ENCODE measurements around the gene FAM13C. TPM values are rescaled to one million over a fixed set of nuclear protein-coding genes. Genes with fewer than 3 reads are reported as not detected.

Gene FAM13C
- total RNA-seq, 3 donors from 2014 or later (not counting 1 experiment from before 2014, with no cell fraction given): not detected

DNA sequence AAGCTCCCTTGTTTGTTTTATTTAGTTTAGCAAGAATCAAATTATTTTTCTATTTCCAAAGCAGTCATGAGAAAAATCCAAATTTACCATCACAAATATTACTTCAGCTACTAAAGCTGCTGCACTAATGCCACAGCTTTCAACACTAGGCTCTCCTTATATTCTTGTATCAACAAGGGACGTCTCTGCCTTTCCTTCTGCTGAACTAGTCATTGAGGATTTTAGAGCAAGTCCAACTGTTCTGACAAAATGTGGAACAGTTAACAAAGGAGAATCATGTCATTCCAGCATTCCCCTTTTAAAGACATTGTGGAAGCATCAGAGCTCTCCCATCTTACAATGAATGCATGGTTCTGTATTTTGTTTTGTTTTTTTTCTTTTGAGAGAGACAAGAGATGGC lies 28.6 kb downstream of the FAM13C start:
- H3K36me3 ChIP-seq (ENCODE audit: control insufficient read depth, insufficient read depth, low read length): no peaks in the 10 kb centered on the region
- Mint-ChIP-seq H3K27me3 (ENCODE audit: low read depth in 2 of 2) (no peaks in the 10 kb centered on the region), H3K36me3 (no peaks in the 10 kb centered on the region), H3K4me3 (no peak overlapping the region), H3K9me3 (no peaks in the 10 kb centered on the region), H3K4me1 (no peaks in the 10 kb centered on the region), H3K27ac (no peak overlapping the region)
- peaks cover 5% of the 10 kb centered on the region for H3K9me3 ChIP-seq (ENCODE audit: control insufficient read depth, insufficient read depth, low read length)
- intact Hi-C loops (cut with micrococcal nuclease): no loop called here
- H3K4me1 ChIP-seq (ENCODE audit: control insufficient read depth, insufficient read depth, low read length): no peaks in the 10 kb centered on the region
- no peak overlapping the region for H3K27ac ChIP-seq (ENCODE audit: low read length)
- 93% methylated on average over 1 of the region's 1 CpG for WGBS (ENCODE audit: insufficient coverage)
- TF ChIP-seq, protein P1, sequence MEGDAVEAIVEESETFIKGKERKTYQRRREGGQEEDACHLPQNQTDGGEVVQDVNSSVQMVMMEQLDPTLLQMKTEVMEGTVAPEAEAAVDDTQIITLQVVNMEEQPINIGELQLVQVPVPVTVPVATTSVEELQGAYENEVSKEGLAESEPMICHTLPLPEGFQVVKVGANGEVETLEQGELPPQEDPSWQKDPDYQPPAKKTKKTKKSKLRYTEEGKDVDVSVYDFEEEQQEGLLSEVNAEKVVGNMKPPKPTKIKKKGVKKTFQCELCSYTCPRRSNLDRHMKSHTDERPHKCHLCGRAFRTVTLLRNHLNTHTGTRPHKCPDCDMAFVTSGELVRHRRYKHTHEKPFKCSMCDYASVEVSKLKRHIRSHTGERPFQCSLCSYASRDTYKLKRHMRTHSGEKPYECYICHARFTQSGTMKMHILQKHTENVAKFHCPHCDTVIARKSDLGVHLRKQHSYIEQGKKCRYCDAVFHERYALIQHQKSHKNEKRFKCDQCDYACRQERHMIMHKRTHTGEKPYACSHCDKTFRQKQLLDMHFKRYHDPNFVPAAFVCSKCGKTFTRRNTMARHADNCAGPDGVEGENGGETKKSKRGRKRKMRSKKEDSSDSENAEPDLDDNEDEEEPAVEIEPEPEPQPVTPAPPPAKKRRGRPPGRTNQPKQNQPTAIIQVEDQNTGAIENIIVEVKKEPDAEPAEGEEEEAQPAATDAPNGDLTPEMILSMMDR (IDR thresholded peaks at IDR 0.05): no peak
- H3K4me3 ChIP-seq (ENCODE audit: low read length): no peak overlapping the region
- no peaks in the 10 kb centered on the region for H3K27me3 ChIP-seq (ENCODE audit: control insufficient read depth, insufficient read depth, low read length)
- no peak for ATAC-seq
- DNase-seq: no peak

DNA sequence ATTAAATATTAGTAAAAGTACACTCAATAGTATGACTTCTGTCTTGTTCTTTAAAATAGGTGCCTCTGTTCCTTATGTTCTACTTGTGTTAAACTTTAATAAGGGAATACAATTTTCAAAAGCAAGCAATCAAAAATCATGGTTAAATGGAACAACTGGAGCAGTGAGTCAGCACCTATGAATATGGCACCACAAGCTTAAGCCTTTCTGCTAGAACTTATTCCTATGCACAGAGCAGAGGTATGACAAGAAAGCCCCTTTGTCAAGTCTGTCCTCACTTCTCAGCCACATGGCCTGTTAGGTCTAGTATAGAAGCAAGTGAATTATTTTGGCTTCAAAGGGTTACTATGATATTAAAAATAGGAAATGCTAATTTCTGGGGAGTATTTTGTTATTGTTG lies 29.8 kb downstream of the FAM13C start:
- Mint-ChIP-seq H3K36me3 (no peaks in the 10 kb centered on the region), H3K4me1 (no peaks in the 10 kb centered on the region), H3K27ac (no peak overlapping the region), H3K27me3 (ENCODE audit: low read depth in 2 of 2) (no peaks in the 10 kb centered on the region), H3K9me3 (peaks cover 0 to 4% of the 10 kb centered on the region in 2 donors), H3K4me3 (no peak overlapping the region)
- Histone ChIP-seq H3K27ac (ENCODE audit: low read length) (no peak overlapping the region), H3K36me3 (ENCODE audit: control insufficient read depth, insufficient read depth, low read length) (no peaks in the 10 kb centered on the region), H3K9me3 (ENCODE audit: control insufficient read depth, insufficient read depth, low read length) (peaks cover 5% of the 10 kb centered on the region), H3K27me3 (ENCODE audit: control insufficient read depth, insufficient read depth, low read length) (no peaks in the 10 kb centered on the region), H3K4me1 (ENCODE audit: control insufficient read depth, insufficient read depth, low read length) (no peaks in the 10 kb centered on the region), H3K4me3 (ENCODE audit: low read length) (no peak overlapping the region)
- TF ChIP-seq, protein P1 (IDR thresholded peaks at IDR 0.05): no peak
- intact Hi-C loops (cut with micrococcal nuclease): no loop called here
- DNase-seq (no peak), ATAC-seq (no peak)

DNA sequence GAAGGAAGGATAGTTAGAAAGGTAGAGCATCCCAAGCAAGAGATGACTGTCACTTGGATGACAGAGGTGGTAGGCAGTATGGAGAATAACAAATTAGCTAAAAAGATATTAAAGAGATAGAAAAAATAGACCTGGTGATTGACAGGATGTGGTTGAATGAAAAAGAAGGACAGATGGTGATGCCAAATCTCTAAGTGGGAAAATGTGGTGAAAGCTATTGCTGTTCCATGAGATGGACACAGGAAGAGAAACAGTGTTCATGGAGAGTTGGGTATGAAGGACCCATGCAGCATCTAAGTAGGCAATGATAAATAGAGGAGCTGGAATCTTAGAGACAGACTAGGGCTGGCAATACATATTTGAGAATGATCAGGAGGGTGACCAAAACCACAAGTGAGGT lies 30.7 kb downstream of the FAM13C start:
- Mint-ChIP-seq H3K4me3 (no peak overlapping the region), H3K4me1 (no peaks in the 10 kb centered on the region), H3K27ac (no peak overlapping the region), H3K9me3 (peaks cover 0 to 4% of the 10 kb centered on the region in 2 donors), H3K27me3 (ENCODE audit: low read depth in 2 of 2) (no peaks in the 10 kb centered on the region), H3K36me3 (no peaks in the 10 kb centered on the region)
- no peaks in the 10 kb centered on the region for H3K27me3 ChIP-seq (ENCODE audit: control insufficient read depth, insufficient read depth, low read length)
- H3K9me3 ChIP-seq (ENCODE audit: control insufficient read depth, insufficient read depth, low read length): peaks cover 5% of the 10 kb centered on the region
- no peak for DNase-seq
- ATAC-seq: no peak
- H3K27ac ChIP-seq (ENCODE audit: low read length): no peak overlapping the region
- intact Hi-C loops (cut with micrococcal nuclease): no loop called here
- no peaks in the 10 kb centered on the region for H3K36me3 ChIP-seq (ENCODE audit: control insufficient read depth, insufficient read depth, low read length)
- no peak overlapping the region for H3K4me3 ChIP-seq (ENCODE audit: low read length)
- TF ChIP-seq, protein P1 (IDR thresholded peaks at IDR 0.05): no peak
- H3K4me1 ChIP-seq (ENCODE audit: control insufficient read depth, insufficient read depth, low read length): no peaks in the 10 kb centered on the region

DNA sequence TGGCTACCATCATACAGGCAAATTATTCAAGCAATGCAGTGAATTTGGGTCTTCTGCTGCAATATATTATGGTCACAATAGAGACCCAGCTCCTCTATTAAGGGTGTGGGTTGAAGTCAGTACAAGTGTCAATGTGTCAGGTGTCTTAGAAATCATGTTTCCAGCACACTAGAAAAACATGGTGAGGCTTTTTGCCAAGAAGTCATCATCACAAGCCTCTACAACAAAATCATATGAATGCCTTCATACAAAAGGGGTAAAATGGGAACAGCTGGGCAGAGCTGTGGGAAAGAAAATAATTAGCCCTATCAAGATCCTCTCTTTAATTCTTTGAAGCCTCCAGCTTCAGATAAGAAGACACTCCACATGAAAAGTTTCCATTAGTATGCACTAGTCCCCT lies 37.2 kb downstream of the FAM13C start:
- Histone ChIP-seq H3K36me3 (ENCODE audit: control insufficient read depth, insufficient read depth, low read length) (no peaks in the 10 kb centered on the region), H3K4me3 (ENCODE audit: low read length) (no peak overlapping the region), H3K27ac (ENCODE audit: low read length) (no peak overlapping the region), H3K9me3 (ENCODE audit: control insufficient read depth, insufficient read depth, low read length) (no peaks in the 10 kb centered on the region), H3K4me1 (ENCODE audit: control insufficient read depth, insufficient read depth, low read length) (no peaks in the 10 kb centered on the region), H3K27me3 (ENCODE audit: control insufficient read depth, insufficient read depth, low read length) (no peaks in the 10 kb centered on the region)
- Mint-ChIP-seq H3K27ac (no peak overlapping the region), H3K9me3 (peaks cover 9 to 12% of the 10 kb centered on the region in 2 donors), H3K4me1 (no peaks in the 10 kb centered on the region), H3K27me3 (ENCODE audit: low read depth in 2 of 2) (no peaks in the 10 kb centered on the region), H3K36me3 (no peaks in the 10 kb centered on the region), H3K4me3 (no peak overlapping the region)
- DNase-seq (no peak), ATAC-seq (no peak)
- intact Hi-C loops (cut with micrococcal nuclease): no loop called here
- TF ChIP-seq, protein P1 (IDR thresholded peaks at IDR 0.05): no peak

All from natural killer cell (primary cell).